ENCODE measurements around the gene MAP4K3. TPM values are rescaled to one million over a fixed set of nuclear protein-coding genes. Genes with fewer than 3 reads are reported as not detected.

Gene MAP4K3
- total and polyA plus RNA-seq, 2 of the 8 experiments (the other 6 are each of a cell fraction or from before 2014, with no cell fraction given) = 11.4 to 63.0 TPM

DNA sequence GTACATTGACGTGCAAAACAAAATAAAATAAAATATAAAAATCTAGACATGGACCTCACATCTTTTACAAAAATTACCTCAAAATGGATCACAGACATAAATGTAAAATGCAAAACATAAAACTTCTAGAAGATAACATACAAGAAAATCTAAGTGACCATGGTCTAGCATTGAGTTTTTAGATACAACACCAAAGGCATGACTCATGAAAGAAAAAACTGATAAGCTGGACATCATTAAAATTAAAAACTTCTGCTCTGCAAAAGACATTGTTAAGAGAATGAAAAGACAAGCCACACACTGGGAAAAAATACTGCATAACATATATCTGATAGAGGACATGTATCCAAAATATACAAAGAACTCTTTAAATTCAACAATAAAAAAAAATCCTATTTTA lies 14.4 kb downstream of the MAP4K3 start:
- no peak overlapping the region for H3K23ac ChIP-seq (ENCODE audit: insufficient read length)
- H2BK5ac ChIP-seq (ENCODE audit: low read depth, low read length) = no peak overlapping the region
- no peak overlapping the region for H4K8ac ChIP-seq (ENCODE audit: extremely low read depth, insufficient read depth, low read length)
- H3K27ac ChIP-seq (ENCODE audit: low read depth, low read length) = no peak overlapping the region
- H3K36me3 ChIP-seq (ENCODE audit: control insufficient read depth in 2 of 4, insufficient read depth in 4 of 4, low read length in 3 of 4) = no peaks in the 10 kb centered on the region
- no peak overlapping the region for H3K4me3 ChIP-seq (ENCODE audit: extremely low read depth in 1 of 4, insufficient read depth in 2 of 4, low read depth in 3 of 4, low read length in 4 of 4)
- no peak overlapping the region for H2BK12ac ChIP-seq (ENCODE audit: low read depth, low read length)
- H3K79me2 ChIP-seq (ENCODE audit: control insufficient read depth in 1 of 2, insufficient read depth in 2 of 2, low read length in 2 of 2) = peaks cover 14 to 98% of the 10 kb centered on the region in 2 experiments
- no peak overlapping the region for H2BK20ac ChIP-seq (ENCODE audit: low read length)
- no peaks in the 10 kb centered on the region for H3K9me3 ChIP-seq (ENCODE audit: insufficient read depth in 2 of 2, low read depth in 1 of 2, low read length in 1 of 2)
- peaks cover 2% of the 10 kb centered on the region; the same call in 1 of the 2 replicates for H3K23me2 ChIP-seq (ENCODE audit: low read depth, low read length)
- DNase-seq (ENCODE audit: low read depth in 1 of 2, low spot score in 2 of 2) (no peak), FAIRE-seq (no peak)
- H3K56ac ChIP-seq (replicated peaks; ENCODE audit: insufficient read length, low read depth, low read length) = no peak overlapping the region
- no peak overlapping the region for H2AK5ac ChIP-seq (ENCODE audit: low read depth, low read length)
- POLR2A ChIA-PET (ENCODE audit: partially characterized antibody) = no interaction called here
- no peak overlapping the region for H3K4ac ChIP-seq (replicated peaks; ENCODE audit: insufficient read length, low read depth, low read length)
- peaks cover 0 to 7% (median 1%) of the 10 kb centered on the region in 4 experiments; a peak in 4 of 7 replicates for H3K4me1 ChIP-seq (replicated peaks in 1 of 4; ENCODE audit: control insufficient read depth in 3 of 4, insufficient read depth in 4 of 4, low read length in 3 of 4)
- H2BK120ac ChIP-seq (replicated peaks; ENCODE audit: low read depth, low read length) = no peak overlapping the region
- H3K4me2 ChIP-seq (ENCODE audit: insufficient read depth in 1 of 2, low read depth in 2 of 2, low read length in 2 of 2) = no peak overlapping the region
- 94% methylated on average over 1 of the region's 1 CpG; no CpG with 5 or more reads in 1 of the 2 experiments for WGBS, 2 experiments (ENCODE audit: extremely low coverage in 1 of 2, insufficient coverage in 1 of 2, insufficient read length in 1 of 2, insufficient replicate concordance in 2 of 2, low coverage in 1 of 2, low lambda C conversion rate in 2 of 2, missing lambda C conversion rate in 1 of 2)
- H2BK15ac ChIP-seq (ENCODE audit: low read length) = no peak overlapping the region
- no peak overlapping the region for H4K91ac ChIP-seq (replicated peaks; ENCODE audit: insufficient read length, low read length)
- no peak overlapping the region for H2AFZ ChIP-seq (ENCODE audit: low read length)
- CTCF ChIA-PET (ENCODE audit: partially characterized antibody) = interaction anchor here (1.0 to 1.5 kb wide), 2 partner anchors 23 to 144 kb away, joined by 3 read pairs; no protein-coding TSS in a partner anchor
- no peak overlapping the region for H3K9ac ChIP-seq (replicated peaks in 1 of 4; ENCODE audit: extremely low read depth in 1 of 4, low read depth in 3 of 4, low read length in 3 of 4)
- no peak overlapping the region for H3K14ac ChIP-seq (ENCODE audit: insufficient read length)
- TF ChIP-seq RBBP5 (IDR thresholded peaks at IDR 0.05; ENCODE audit: borderline replicate concordance, low read depth, low read length) = no peak
- no peaks in the 10 kb centered on the region; the same call in 1 of the 2 replicates for H3K79me1 ChIP-seq (ENCODE audit: low read depth, low read length)
- no peak overlapping the region for H4K5ac ChIP-seq (ENCODE audit: insufficient read length, low read depth, low read length)
- no peak overlapping the region for H3K18ac ChIP-seq (ENCODE audit: extremely low read depth, low read length)
- H3K27me3 ChIP-seq (replicated peaks in 1 of 4; ENCODE audit: control insufficient read depth in 3 of 4, extremely low read depth in 1 of 4, insufficient read depth in 3 of 4, low read length in 3 of 4) = no peaks in the 10 kb centered on the region
- H4K20me1 ChIP-seq (replicated peaks in 1 of 2; ENCODE audit: control insufficient read depth in 1 of 2, insufficient read depth in 2 of 2, low read length in 2 of 2) = no peaks in the 10 kb centered on the region
